Left renal pelvis (tissue), 4 donors: Measurements from ENCODE around the gene KCNT2. TPM values are rescaled to one million over a fixed set of nuclear protein-coding genes. Genes with fewer than 3 reads are reported as not detected.
A peak's percentile ranks its signal among the peaks of the same experiment; 100 is the strongest.

Experiments
- DNase-seq, 4 donors: peaks; one replicate each; pipeline ENCODE4 v3.0.0-alpha.2; 2013; ENCODE audit warnings: low read depth in 4 of 4, low spot score in 3 of 4
- polyA plus RNA-seq, 4 donors: library from polyadenylated mRNA; unstranded; fragments of 120-200 nt; gene quantifications; one replicate each; pipeline ENCODE4 v1.2.1, GENCODE V29; 2013; ENCODE audit not compliant: insufficient read length in 4 of 4

KCNT2 gene
- polyA plus RNA-seq, 4 donors = 8.0 to 13.9 (median 12.0) TPM

- no peak for DNase-seq
These were observed 378.7 kb downstream of the KCNT2 start for GRCh38 chr1:196229546-196229945.

GRCh38 chr1:196214866-196215265 is 393.4 kb downstream of the KCNT2 start:
- no peak for DNase-seq

- peak in 2 of 4 donors; percentile 3 to 4 for DNase-seq
These were observed 398.3 kb downstream of the KCNT2 start for GRCh38 chr1:196209983-196210382.

- DNase-seq = no peak
These were observed 399.0 kb downstream of the KCNT2 start for GRCh38 chr1:196209265-196209664.

GRCh38 chr1:196207612-196208217 is 400.5 kb downstream of the KCNT2 start:
- DNase-seq = no peak

- DNase-seq = no peak
These were observed 402.4 kb downstream of the KCNT2 start for GRCh38 chr1:196205882-196206281.

- no peak for DNase-seq
These were observed 411.8 kb downstream of the KCNT2 start for GRCh38 chr1:196196486-196196885.

- no peak for DNase-seq
These were observed 414.2 kb downstream of the KCNT2 start for GRCh38 chr1:196193896-196194559.

GRCh38 chr1:196183941-196184340 is 424.3 kb downstream of the KCNT2 start:
- DNase-seq = no peak

GRCh38 chr1:196181594-196181878 is 426.7 kb downstream of the KCNT2 start:
- DNase-seq = no peak

- no peak for DNase-seq
These were observed 427.2 kb downstream of the KCNT2 start for GRCh38 chr1:196180847-196181593.

GRCh38 chr1:196178083-196178635 is 430.1 kb downstream of the KCNT2 start:
- DNase-seq = no peak

Other genes starting within 250 kb of the KCNT2 start
- gene CFH, start 43.6 kb upstream of the KCNT2 start, polyA plus RNA-seq = 100 to 1,000 TPM in 1 of 4 donors, 10 to 100 TPM in 3; 19.5 to 102 (median 57.4) TPM
- gene CFHR3, start 166.4 kb upstream of the KCNT2 start, polyA plus RNA-seq = 1 to 10 TPM in 1 of 4 donors, under 1 TPM in 3; 0.26 to 1.1 (median 0.47) TPM
- 1 to 10 TPM in 1 of 4 donors, under 1 TPM in 1, not detected in 2; 0.60 to 3.7 TPM for gene CFHR1, start 211.3 kb upstream of the KCNT2 start, polyA plus RNA-seq